GM18505 (cell line): Measurements from ENCODE around the gene KLHL29.

Experiments
- ATAC-seq: cut with Tn5 transposase; IDR thresholded peaks from one replicate; pipeline ENCODE4 v1.9.1; 2021; ENCODE audit not compliant: unreplicated experiment
- POLR2A ChIP-seq: IDR thresholded peaks from 4 replicates; pipeline ENCODE4 v1.6.1; 2011; ENCODE audit warnings: borderline replicate concordance; ENCODE audit not compliant: insufficient read depth, insufficient read length; ENCODE audit errors: extremely low read depth

Gene KLHL29

GRCh38 chr2:23642516-23642915, 257.5 kb downstream of the KLHL29 start:
- TF ChIP-seq POLR2A, result no peak

GRCh38 chr2:23645230-23645808, 260.3 kb downstream of the KLHL29 start:
- ATAC-seq, result no peak
- TF ChIP-seq POLR2A, result no peak

More at GRCh38 chr2:23642516-23642915, 257.5 kb downstream of the KLHL29 start:
- no peak for ATAC-seq

- no peak for ATAC-seq
- no peak for TF ChIP-seq POLR2A
These were observed 262.6 kb downstream of the KLHL29 start for GRCh38 chr2:23647563-23647962.

GRCh38 chr2:23649303-23649702, 264.3 kb downstream of the KLHL29 start:
- no peak for TF ChIP-seq POLR2A
- no peak for ATAC-seq

GRCh38 chr2:23649819-23650218, 264.8 kb downstream of the KLHL29 start:
- TF ChIP-seq POLR2A, result no peak
- no peak for ATAC-seq

GRCh38 chr2:23651187-23652080, 266.5 kb downstream of the KLHL29 start:
- no peak for TF ChIP-seq POLR2A
- ATAC-seq, result no peak

GRCh38 chr2:23653326-23653725, 268.3 kb downstream of the KLHL29 start:
- no peak for ATAC-seq

GRCh38 chr2:23654756-23655155, 269.8 kb downstream of the KLHL29 start:
- TF ChIP-seq POLR2A, result no peak
- ATAC-seq, result no peak

More at GRCh38 chr2:23653326-23653725, 268.3 kb downstream of the KLHL29 start:
- no peak for TF ChIP-seq POLR2A

- no peak for ATAC-seq
- TF ChIP-seq POLR2A, result no peak
These were observed 271.1 kb downstream of the KLHL29 start for GRCh38 chr2:23655934-23656596.

- ATAC-seq, result no peak
- no peak for TF ChIP-seq POLR2A
These were observed 271.6 kb downstream of the KLHL29 start for GRCh38 chr2:23656597-23656973.

GRCh38 chr2:23657371-23657770, 272.4 kb downstream of the KLHL29 start:
- no peak for TF ChIP-seq POLR2A
- no peak for ATAC-seq

GRCh38 chr2:23657934-23658333, 273.0 kb downstream of the KLHL29 start:
- no peak for TF ChIP-seq POLR2A
- no peak for ATAC-seq

- peak; percentile 51 for ATAC-seq
- TF ChIP-seq POLR2A, result peak; percentile 30
These were observed 273.5 kb downstream of the KLHL29 start for GRCh38 chr2:23658466-23658942.
